Measurements from ENCODE around the gene SRRM3. TPM values are rescaled to one million over a fixed set of nuclear protein-coding genes. Genes with fewer than 3 reads are reported as not detected.

The SRRM3 gene
- total RNA-seq, 2 experiments from 2014 or later, result not detected

Other genes with a start within 250 kb of the SRRM3 start
- 10 to 100 TPM; 32.0 to 35.2 TPM for gene TMEM120A, start 207.3 kb upstream of the SRRM3 start, total RNA-seq
- gene STYXL1, start 153.9 kb upstream of the SRRM3 start, total RNA-seq, result 10 to 100 TPM; 35.7 to 36.0 TPM
- 100 to 1,000 TPM; 295 to 301 TPM for gene MDH2, start 153.8 kb upstream of the SRRM3 start, total RNA-seq
- gene HSPB1, start 100.8 kb downstream of the SRRM3 start, total RNA-seq, result 10 to 100 TPM; 66.0 to 67.0 TPM
- 100 to 1,000 TPM; 167 to 174 TPM for gene YWHAG, start 157.1 kb downstream of the SRRM3 start, total RNA-seq
- gene SSC4D, start 207.8 kb downstream of the SRRM3 start, total RNA-seq, result under 1 TPM; 0.40 to 0.63 TPM
- 1 to 10 TPM; 1.5 to 1.6 TPM for gene ZP3, start 223.1 kb downstream of the SRRM3 start, total RNA-seq